Parathyroid adenoma (tissue), 2 donors: ENCODE measurements around the gene TBC1D8B.
"Not testable (repeated sequence)": the region's sequence is repeated elsewhere in the genome, so short reads cannot be mapped to it uniquely, and the experiment has no call there.

Experiments used
- H2AFZ ChIP-seq: fragments of 300-600 bp; sonication (generic); one replicate; pipeline ENCODE4 v1.7.0; 2017; ENCODE audit warnings: antibody characterized with exemption, mild to moderate bottlenecking
- H3K27ac ChIP-seq: fragments of 300-600 bp; sonication (generic); one replicate; pipeline ENCODE4 v1.7.0; 2017
- H3K27me3 ChIP-seq: fragments of 300-600 bp; sonication (generic); one replicate; pipeline ENCODE4 v1.7.0; 2017; ENCODE audit warnings: low read length; ENCODE audit not compliant: control insufficient read depth, insufficient read depth
- H3K36me3 ChIP-seq: fragments of 300-600 bp; sonication (generic); one replicate; pipeline ENCODE4 v1.7.0; 2017; ENCODE audit warnings: low read length; ENCODE audit not compliant: control insufficient read depth, insufficient read depth
- H3K4me1 ChIP-seq: fragments of 300-600 bp; sonication (generic); one replicate; pipeline ENCODE4 v1.7.0; 2017; ENCODE audit warnings: control low read depth
- H3K4me2 ChIP-seq: fragments of 300-600 bp; sonication (generic); one replicate; pipeline ENCODE4 v1.7.0; 2017; ENCODE audit warnings: low read length
- H3K4me3 ChIP-seq: fragments of 300-600 bp; sonication (generic); one replicate; pipeline ENCODE4 v1.7.0; 2017; ENCODE audit warnings: low read depth, low read length
- H3K79me2 ChIP-seq: fragments of 300-600 bp; sonication (generic); one replicate; pipeline ENCODE4 v1.7.0; 2017; ENCODE audit warnings: control low read depth
- H3K9ac ChIP-seq: fragments of 300-600 bp; sonication (generic); one replicate; pipeline ENCODE4 v1.7.0; 2017; ENCODE audit warnings: mild to moderate bottlenecking
- H3K9me3 ChIP-seq: fragments of 300-600 bp; sonication (generic); one replicate; pipeline ENCODE4 v1.7.0; 2017; ENCODE audit warnings: low read length; ENCODE audit not compliant: control insufficient read depth
- TF ChIP-seq, protein P1 (sequence below): fragments of 300-600 bp; sonication (generic); IDR thresholded peaks from one replicate; pipeline ENCODE4 v1.7.0; 2017; ENCODE audit warnings: antibody characterized with exemption, mild to moderate bottlenecking
- donor health status: primary hyperparathyroidism.

TBC1D8B gene

DNA sequence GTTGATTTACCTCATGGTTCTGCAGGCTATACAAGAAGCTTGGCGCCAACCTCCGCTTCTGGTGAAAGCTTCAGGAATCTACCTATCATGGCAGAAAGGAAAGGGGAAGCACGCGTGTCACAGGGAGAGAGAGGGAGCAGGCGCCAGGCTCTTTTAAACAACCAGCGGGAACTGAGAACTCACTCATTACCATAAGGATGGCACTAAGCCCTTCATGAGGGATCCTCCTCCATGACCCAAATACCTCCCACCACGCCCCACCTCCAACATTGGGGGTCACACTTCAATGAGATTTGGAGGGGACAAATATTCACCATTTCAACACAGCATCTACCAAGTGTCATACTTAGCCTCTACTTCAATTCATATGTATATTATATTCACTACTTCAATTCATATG, 18.8 kb upstream of the TBC1D8B start:
- no peak overlapping the region for H3K4me3 ChIP-seq
- TF ChIP-seq, protein P1, sequence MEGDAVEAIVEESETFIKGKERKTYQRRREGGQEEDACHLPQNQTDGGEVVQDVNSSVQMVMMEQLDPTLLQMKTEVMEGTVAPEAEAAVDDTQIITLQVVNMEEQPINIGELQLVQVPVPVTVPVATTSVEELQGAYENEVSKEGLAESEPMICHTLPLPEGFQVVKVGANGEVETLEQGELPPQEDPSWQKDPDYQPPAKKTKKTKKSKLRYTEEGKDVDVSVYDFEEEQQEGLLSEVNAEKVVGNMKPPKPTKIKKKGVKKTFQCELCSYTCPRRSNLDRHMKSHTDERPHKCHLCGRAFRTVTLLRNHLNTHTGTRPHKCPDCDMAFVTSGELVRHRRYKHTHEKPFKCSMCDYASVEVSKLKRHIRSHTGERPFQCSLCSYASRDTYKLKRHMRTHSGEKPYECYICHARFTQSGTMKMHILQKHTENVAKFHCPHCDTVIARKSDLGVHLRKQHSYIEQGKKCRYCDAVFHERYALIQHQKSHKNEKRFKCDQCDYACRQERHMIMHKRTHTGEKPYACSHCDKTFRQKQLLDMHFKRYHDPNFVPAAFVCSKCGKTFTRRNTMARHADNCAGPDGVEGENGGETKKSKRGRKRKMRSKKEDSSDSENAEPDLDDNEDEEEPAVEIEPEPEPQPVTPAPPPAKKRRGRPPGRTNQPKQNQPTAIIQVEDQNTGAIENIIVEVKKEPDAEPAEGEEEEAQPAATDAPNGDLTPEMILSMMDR, result no peak
- no peaks in the 10 kb centered on the region for H3K36me3 ChIP-seq
- no peaks in the 10 kb centered on the region for H3K79me2 ChIP-seq
- no peak overlapping the region for H3K4me2 ChIP-seq
- H2AFZ ChIP-seq, result no peak overlapping the region
- H3K9me3 ChIP-seq, result no peaks in the 10 kb centered on the region
- no peaks in the 10 kb centered on the region for H3K4me1 ChIP-seq
- no peak overlapping the region for H3K9ac ChIP-seq
- H3K27ac ChIP-seq, result no peak overlapping the region
- no peaks in the 10 kb centered on the region for H3K27me3 ChIP-seq

DNA sequence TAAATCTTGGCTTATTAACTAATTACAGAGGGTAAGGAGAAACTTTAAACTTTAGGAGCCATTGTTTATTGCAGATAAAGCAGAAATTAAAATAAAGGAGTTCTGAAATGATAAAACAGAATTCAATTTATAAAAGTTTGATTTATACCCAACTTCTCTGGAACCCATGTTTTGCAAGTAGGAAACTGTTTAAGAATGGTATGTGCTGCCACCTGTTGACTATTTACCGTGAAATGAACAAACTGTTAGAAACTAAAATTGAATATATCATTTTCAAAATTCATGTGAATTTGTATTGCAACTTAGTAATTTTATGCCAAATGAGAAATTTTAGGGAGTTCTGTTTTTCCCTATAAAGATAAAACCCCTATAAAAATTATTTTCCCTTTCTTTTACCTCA, 11.0 kb upstream of the TBC1D8B start:
- no peaks in the 10 kb centered on the region for H3K79me2 ChIP-seq
- H3K9ac ChIP-seq, result no peak overlapping the region
- H3K4me1 ChIP-seq, result no peaks in the 10 kb centered on the region
- no peaks in the 10 kb centered on the region for H3K27me3 ChIP-seq
- TF ChIP-seq, protein P1, result no peak
- H3K9me3 ChIP-seq, result no peaks in the 10 kb centered on the region
- H3K27ac ChIP-seq, result no peak overlapping the region
- H3K36me3 ChIP-seq, result no peaks in the 10 kb centered on the region
- no peak overlapping the region for H3K4me2 ChIP-seq
- no peak overlapping the region for H3K4me3 ChIP-seq
- H2AFZ ChIP-seq, result no peak overlapping the region

DNA sequence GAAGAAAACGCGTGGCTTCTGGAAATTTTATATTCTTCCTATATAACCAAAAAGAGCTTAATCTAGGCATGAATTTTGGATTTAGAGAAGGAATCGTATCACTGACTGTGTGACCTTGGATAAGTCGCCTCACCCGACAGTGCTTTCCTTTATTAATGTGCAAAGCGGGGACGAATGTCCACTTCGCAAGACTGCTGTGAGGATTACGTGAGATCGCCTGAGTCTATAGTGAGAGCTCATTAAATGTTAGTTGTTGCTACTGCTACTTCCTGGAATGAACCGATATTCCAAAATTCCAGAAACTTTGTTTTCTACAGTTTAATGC, 448 bp upstream of the TBC1D8B start:
- H3K27me3 ChIP-seq, result no peaks in the 10 kb centered on the region
- peak overlapping the region; percentile 73 for H3K4me2 ChIP-seq
- no peaks in the 10 kb centered on the region for H3K4me1 ChIP-seq
- H3K27ac ChIP-seq, result no peak overlapping the region
- H2AFZ ChIP-seq, result peak overlapping the region; percentile 74
- H3K36me3 ChIP-seq, result no peaks in the 10 kb centered on the region
- no peaks in the 10 kb centered on the region for H3K9me3 ChIP-seq
- no peak overlapping the region for H3K9ac ChIP-seq
- TF ChIP-seq, protein P1, result no peak
- no peaks in the 10 kb centered on the region for H3K79me2 ChIP-seq
- peak overlapping the region; percentile 74 for H3K4me3 ChIP-seq

DNA sequence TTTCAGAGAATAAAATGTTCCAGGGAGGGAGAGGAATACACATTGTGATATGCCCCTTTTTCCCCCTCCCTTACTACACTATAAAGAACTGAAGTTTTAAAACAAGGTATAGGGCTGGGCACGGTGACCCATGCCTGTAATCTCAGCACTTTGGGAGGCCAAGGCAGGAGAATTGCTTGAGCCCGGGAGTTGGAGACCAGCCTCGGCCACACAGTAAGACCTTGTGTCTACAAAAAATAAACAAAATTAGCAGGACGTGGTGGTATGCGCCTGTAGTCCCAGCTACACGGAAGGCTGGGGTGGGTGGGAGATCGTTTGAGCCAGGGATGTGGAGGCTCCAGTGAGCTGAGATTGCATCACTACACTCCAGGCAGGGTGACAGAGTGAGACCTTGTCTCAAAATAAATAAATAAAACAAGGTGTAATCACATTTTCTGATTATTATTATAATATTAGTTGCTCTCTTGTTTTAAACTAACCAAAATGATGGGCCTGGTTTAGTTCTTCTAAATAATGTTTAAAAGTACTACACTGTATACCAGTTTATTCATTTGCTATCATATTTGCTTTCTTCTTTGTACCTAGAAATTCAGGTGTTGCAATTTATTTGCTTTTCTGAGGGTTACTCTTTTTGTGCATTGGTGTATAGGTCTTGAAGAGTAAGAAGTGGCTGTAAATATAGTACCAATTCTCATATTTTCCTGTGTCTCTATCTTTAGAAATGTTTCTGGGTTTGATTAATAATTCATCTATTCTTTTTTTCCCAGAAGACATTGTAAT, 8.8 kb downstream of the TBC1D8B start:
- H3K4me1 ChIP-seq, result no peaks in the 10 kb centered on the region
- H3K9me3 ChIP-seq, result no peaks in the 10 kb centered on the region
- TF ChIP-seq, protein P1, result no peak
- no peak overlapping the region for H3K4me3 ChIP-seq
- no peaks in the 10 kb centered on the region for H3K79me2 ChIP-seq
- H3K4me2 ChIP-seq, result no peak overlapping the region
- no peak overlapping the region for H3K9ac ChIP-seq
- no peaks in the 10 kb centered on the region for H3K36me3 ChIP-seq
- no peaks in the 10 kb centered on the region for H3K27me3 ChIP-seq
- no peak overlapping the region for H2AFZ ChIP-seq
- H3K27ac ChIP-seq, result no peak overlapping the region

GRCh38 chrX:106812930-106813329, 10.5 kb downstream of the TBC1D8B start:
- not testable (repeated sequence) for H3K27ac ChIP-seq, H3K27me3 ChIP-seq, H3K36me3 ChIP-seq, H3K4me2 ChIP-seq, H3K9ac ChIP-seq, H3K4me1 ChIP-seq, H2AFZ ChIP-seq, H3K9me3 ChIP-seq, H3K4me3 ChIP-seq, H3K79me2 ChIP-seq

- not testable (repeated sequence) for H2AFZ ChIP-seq, H3K79me2 ChIP-seq, H3K4me3 ChIP-seq, H3K4me2 ChIP-seq, H3K36me3 ChIP-seq, H3K9me3 ChIP-seq, H3K27me3 ChIP-seq, H3K9ac ChIP-seq, H3K27ac ChIP-seq, H3K4me1 ChIP-seq
These were observed 11.6 kb downstream of the TBC1D8B start for GRCh38 chrX:106814093-106814492.
